HG03095 (cell line): Measurements from ENCODE around the gene OVOL3.
"Not testable (repeated sequence)": the region's sequence is repeated elsewhere in the genome, so short reads cannot be mapped to it uniquely, and the experiment has no call there.

Source experiments
- ATAC-seq: cut with Tn5 transposase; IDR thresholded peaks from one replicate; pipeline ENCODE4 v1.9.1; 2021; ENCODE audit warnings: moderate library complexity; ENCODE audit not compliant: unreplicated experiment

Gene OVOL3

GRCh38 chr19:36110487-36111199 lies at the start of gene OVOL3:
OVOL3 (plus strand) TSS chr19:36111143; CDS start chr19:36111203, 60 bp downstream.
- no peak for ATAC-seq

DNA sequence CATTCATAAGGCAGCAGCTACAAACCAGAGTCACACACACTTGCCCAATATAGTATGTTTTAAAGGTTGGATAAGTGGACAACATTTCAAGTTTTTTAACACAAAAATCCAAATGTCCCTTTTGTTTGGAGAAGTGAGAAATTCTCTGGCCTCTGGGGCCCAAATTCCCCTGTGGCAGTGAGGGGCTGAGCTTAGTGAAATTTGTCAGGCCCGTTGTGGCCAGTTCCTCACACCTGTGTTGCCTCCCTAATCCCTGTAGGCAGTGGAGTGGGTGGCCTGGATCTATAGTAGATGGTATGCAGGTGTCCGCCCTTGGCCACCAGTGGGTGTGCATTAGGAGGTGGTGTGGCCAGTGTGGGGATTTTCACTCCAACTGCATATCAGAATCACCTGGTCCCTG lies 49.6 kb upstream of the OVOL3 start:
- ATAC-seq = no peak

DNA sequence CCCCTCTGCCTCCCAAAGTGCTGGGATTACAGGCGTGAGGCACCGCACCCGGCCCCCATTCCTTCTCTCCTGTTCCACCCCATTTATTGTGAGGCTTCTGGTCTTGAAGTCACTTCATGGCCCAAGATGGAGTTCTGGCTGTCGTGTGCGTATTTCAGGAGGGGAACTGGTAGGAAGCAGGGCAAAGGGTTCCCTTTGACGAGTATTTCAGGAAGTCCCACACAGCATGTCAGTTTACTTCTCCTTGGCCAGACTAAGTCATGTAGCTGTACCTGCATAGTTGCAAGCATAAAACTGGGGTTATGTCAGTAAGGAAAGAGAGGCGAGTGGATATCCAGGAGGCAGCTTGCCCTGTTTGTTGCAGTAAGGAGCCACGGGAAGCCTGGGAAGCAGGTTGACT lies 46.1 kb upstream of the OVOL3 start:
- ATAC-seq = no peak

DNA sequence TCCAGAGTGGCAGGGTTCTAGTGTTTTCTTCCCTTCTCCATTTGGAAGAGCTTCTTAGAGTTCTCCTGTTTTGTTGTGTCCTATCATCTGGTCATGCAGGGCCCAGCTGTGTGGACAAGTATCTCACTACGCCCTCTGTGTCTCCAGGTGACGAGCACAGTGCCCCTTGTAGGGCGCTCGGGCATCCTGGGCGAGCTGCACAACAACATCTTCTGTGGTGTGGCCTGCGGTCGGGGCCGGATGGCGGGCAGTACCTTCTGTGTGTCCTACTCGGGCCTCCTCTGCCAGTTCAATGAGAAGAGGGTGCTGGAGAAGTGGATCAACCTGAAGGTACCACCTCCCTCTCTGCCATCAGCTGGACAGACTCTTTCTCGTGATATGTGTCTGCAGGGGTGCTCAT lies 43.3 kb upstream of the OVOL3 start:
- no peak for ATAC-seq

- not testable (repeated sequence) for ATAC-seq
Observed at GRCh38 chr19:36068810-36069499, 42.0 kb upstream of the OVOL3 start.

- no peak for ATAC-seq
Observed at GRCh38 chr19:36072081-36072480, 38.9 kb upstream of the OVOL3 start.

GRCh38 chr19:36073121-36073876 lies 37.6 kb upstream of the OVOL3 start:
- no peak for ATAC-seq

DNA sequence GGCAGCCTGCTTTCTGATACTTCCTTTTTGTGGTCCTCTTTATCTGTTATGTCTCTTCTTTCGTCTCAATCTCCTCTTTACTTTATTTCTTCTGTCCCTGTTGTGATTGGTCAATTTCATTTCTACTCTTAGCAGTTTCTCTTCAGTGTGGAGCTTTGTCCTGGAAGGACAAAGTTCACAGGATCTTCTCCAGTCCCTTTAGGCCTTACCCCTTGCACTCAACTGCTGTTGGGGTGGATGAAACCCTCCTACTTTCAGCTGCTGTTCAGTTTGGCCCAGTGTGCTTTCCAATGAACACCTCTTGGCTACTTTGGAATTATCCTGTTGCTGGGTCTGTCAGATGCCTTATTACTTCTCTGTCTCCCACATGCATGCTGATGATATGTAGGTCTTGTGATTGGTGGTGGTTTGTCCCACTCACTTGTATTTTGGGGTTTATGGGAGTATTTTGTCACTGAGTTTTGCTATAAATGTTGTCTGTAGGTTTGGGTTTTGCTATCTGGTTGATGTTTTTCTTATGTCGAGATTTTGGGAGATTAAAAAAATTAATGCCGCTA lies 31.5 kb upstream of the OVOL3 start:
- no peak for ATAC-seq

DNA sequence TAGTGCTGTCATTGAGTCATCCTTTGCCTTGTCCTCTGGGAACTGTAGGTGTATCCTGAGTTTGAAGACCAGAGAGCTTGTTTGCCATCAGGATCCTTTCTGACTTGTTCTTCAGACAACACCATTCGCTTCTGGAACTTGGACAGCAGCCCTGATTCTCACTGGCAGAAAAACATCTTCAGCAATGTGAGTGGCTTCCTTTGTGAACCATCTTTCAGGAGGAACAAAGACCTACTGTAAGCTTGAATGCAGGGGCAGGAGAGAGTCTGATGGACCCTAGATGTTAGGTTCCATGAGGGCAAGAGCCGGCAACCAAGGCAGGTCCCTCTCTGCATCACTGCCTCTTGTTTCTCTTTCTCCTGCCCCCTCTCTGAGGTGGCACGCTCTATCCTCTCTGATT lies 29.6 kb upstream of the OVOL3 start:
- no peak for ATAC-seq

DNA sequence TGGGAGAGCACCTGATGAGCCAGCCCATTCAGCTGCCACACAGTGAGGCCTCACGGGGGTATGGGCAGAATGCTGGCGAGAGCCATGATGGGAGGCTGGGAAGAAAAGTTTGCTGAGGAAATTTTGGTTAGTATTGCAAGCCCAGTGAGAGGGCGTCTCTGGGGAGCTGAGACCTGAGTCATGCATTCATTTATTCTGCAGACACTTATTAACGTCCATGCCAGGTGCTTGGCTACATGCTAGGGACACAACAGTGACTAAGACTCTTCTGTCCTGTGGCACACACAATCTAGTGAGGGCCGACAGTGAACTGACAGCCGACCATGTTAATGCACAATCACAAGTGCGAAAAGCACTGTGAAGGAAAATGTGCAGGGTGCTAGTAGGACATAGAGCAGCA lies 29.0 kb upstream of the OVOL3 start:
- ATAC-seq = no peak

- no peak for ATAC-seq
Observed at GRCh38 chr19:36082916-36083315, 28.0 kb upstream of the OVOL3 start.

GRCh38 chr19:36084231-36085009 lies 26.5 kb upstream of the OVOL3 start:
- no peak for ATAC-seq

- ATAC-seq = no peak
Observed at GRCh38 chr19:36086326-36086725, 24.6 kb upstream of the OVOL3 start.

DNA sequence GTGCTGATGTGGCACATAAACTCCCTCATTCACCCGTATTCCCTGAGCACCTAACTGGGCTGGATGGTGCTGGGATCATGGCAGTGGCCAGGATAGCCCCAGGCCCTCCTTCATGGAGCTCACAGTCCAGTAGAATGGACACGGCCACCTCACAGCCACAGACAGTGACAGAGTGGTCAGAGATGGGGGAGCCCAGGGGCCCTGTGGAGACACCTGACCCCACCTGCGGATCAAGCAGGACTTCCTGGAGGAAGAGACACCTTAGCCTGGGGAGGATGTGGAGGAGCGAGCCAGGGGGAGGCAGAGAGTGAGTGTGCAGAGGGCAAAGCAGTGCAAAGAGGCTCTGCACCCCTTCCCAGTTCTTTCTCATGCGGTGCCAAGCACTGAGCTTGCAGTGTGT lies 21.1 kb upstream of the OVOL3 start:
- ATAC-seq = no peak

GRCh38 chr19:36090910-36091695 lies 19.8 kb upstream of the OVOL3 start:
- no peak for ATAC-seq

- no peak for ATAC-seq
Observed at GRCh38 chr19:36092566-36092965, 18.4 kb upstream of the OVOL3 start.

- no peak for ATAC-seq
Observed at GRCh38 chr19:36093146-36093662, 17.7 kb upstream of the OVOL3 start.

DNA sequence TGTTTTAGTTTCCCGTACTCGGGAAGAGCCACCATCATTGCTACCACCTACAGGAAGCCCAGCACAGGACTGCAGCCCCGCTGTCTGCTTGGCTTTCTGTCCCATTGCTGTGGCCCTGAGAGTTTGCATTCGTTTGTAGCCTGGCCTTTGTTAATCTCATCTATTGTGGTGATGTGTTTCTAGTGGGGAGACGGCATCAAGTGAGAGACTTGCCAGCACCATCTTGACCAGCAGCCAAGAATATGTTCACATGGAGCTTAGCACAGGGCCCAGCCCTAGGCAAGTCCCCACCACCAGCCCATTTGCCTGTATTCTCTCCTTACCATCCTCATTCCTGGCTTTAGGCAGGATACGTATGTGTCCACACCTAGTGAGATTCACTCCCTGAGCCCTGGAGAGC lies 17.3 kb upstream of the OVOL3 start:
- no peak for ATAC-seq

DNA sequence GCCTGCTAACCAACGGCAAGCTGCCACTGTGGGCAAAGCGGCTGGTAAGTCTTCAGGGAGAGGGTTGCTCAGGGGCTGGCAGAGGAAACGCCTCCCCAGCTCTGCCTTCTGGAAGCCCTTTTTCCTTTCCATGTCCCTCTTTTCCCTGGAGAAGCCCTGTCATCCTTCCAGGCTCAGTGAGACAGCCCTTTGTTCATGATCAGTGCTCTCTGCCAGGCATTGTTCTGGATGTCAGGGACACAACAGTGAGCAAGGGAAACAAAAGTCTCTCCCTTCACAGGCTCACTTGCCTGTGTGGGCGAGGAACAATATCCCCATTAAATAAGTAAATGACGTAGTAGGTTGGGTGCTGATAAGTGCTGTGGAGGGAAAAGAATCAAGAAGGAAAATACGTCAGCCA lies 13.9 kb upstream of the OVOL3 start:
- ATAC-seq = no peak
